Activated CD4-positive, alpha-beta T cell treated with anti-CD3 and anti-CD28 coated beads, Interleukin-2, amount 10 ng/mL, durations not matched to agents 24 days and 14 days (primary cell): Measurements from ENCODE around the gene POLD1. TPM values are rescaled to one million over a fixed set of nuclear protein-coding genes. Genes with fewer than 3 reads are reported as not detected.
"Not testable (repeated sequence)": the region's sequence is repeated elsewhere in the genome, so short reads cannot be mapped to it uniquely, and the experiment has no call there.

ENCODE experiments used
- DNase-seq: peaks from one replicate; pipeline ENCODE4 v3.0.0; 2022
- H3K27ac Mint-ChIP-seq: one replicate; pipeline ENCODE4 v1.8.0; 2022; ENCODE audit warnings: mild to moderate bottlenecking, mixed read lengths
- H3K27me3 Mint-ChIP-seq: one replicate; pipeline ENCODE4 v1.8.0; 2022; ENCODE audit warnings: mixed read lengths
- H3K36me3 Mint-ChIP-seq: one replicate; pipeline ENCODE4 v1.8.0; 2022; ENCODE audit warnings: low read depth, mild to moderate bottlenecking, mixed read lengths
- H3K4me1 Mint-ChIP-seq: one replicate; pipeline ENCODE4 v1.8.0; 2021; ENCODE audit warnings: mixed read lengths
- H3K4me3 Mint-ChIP-seq: one replicate; pipeline ENCODE4 v1.8.0; 2022; ENCODE audit warnings: mild to moderate bottlenecking, moderate library complexity, mixed read lengths
- H3K9me3 Mint-ChIP-seq: one replicate; pipeline ENCODE4 v1.8.0; 2021; ENCODE audit warnings: mixed read lengths
- intact Hi-C: fragments of 100-400 bp; cut with micrococcal nuclease; formaldehyde crosslinking; loops from one replicate; pipeline ENCODE4 v1.15.1; 2023
- total RNA-seq: library from RNA; stranded (reverse); gene quantifications from 2 replicates; pipeline ENCODE4 v1.2.3, GENCODE V29; 2022

POLD1 gene
- total RNA-seq, 1 donor from 2014 or later = 204 TPM

DNA sequence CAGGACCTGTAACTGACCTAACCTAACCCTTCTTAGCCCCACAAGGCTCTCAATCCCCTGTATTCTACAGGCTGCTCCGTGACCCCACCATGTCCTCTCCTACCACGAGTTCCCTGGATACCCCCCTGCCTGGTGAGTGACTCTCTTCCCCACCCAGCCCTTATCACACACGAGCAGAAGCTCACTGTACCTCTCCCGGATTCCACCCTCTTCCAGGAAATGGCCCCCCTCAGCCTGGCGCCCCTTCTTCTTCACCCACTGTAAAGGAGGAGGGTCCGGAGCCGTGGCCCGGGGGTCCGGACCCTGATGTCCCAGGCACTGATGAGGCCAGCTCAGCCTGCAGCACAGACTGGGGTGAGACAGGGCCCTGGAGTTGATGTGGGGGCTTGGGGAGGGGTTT is 6.6 kb upstream of the POLD1 start:
- Mint-ChIP-seq H3K36me3 (peaks cover 40% of the 10 kb centered on the region), H3K27me3 (no peaks in the 10 kb centered on the region), H3K4me1 (peaks cover 16% of the 10 kb centered on the region), H3K9me3 (no peaks in the 10 kb centered on the region), H3K27ac (peak overlapping the region; percentile 85), H3K4me3 (peak overlapping the region; percentile 97)
- DNase-seq = peak; percentile 62
- intact Hi-C loops = no loop called here

- peaks cover 40% of the 10 kb centered on the region for H3K36me3 Mint-ChIP-seq
- peak; percentile 55 for DNase-seq
- H3K9me3 Mint-ChIP-seq = no peaks in the 10 kb centered on the region
- intact Hi-C loops = no loop called here
- no peak overlapping the region for H3K27ac Mint-ChIP-seq
- H3K4me3 Mint-ChIP-seq = peak overlapping the region; percentile 5
- H3K27me3 Mint-ChIP-seq = no peaks in the 10 kb centered on the region
- H3K4me1 Mint-ChIP-seq = peaks cover 18% of the 10 kb centered on the region
These were observed 5.8 kb upstream of the POLD1 start for GRCh38 chr19:50378169-50378862.

DNA sequence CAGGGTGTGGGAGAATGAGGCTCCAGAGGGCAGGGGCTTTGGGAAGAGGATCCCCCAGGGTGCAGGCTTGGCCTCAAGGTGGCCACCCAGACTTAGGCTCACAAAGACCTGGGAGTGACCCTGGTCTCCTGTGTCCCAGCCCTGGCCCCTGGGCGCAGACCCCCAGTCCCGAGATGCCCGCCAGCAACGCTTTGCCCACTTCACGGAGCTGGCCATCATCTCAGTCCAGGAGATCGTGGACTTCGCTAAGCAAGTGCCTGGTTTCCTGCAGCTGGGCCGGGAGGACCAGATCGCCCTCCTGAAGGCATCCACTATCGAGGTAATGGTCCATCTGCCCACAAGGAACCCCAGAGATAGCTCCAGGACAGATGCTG is 5.3 kb upstream of the POLD1 start:
- Mint-ChIP-seq H3K9me3 (no peaks in the 10 kb centered on the region), H3K4me3 (no peak overlapping the region), H3K4me1 (peaks cover 24% of the 10 kb centered on the region), H3K36me3 (peaks cover 41% of the 10 kb centered on the region), H3K27me3 (no peaks in the 10 kb centered on the region), H3K27ac (no peak overlapping the region)
- intact Hi-C loops = no loop called here
- DNase-seq = peak; percentile 55

- Mint-ChIP-seq H3K4me3 (no peak overlapping the region), H3K9me3 (no peaks in the 10 kb centered on the region), H3K27me3 (no peaks in the 10 kb centered on the region), H3K36me3 (peaks cover 46% of the 10 kb centered on the region), H3K4me1 (peaks cover 24% of the 10 kb centered on the region), H3K27ac (no peak overlapping the region)
- DNase-seq = peak; percentile 57
- intact Hi-C loops = no loop called here
These were observed 4.5 kb upstream of the POLD1 start for GRCh38 chr19:50379602-50380001.

- Mint-ChIP-seq H3K4me3 (no peak overlapping the region), H3K27ac (no peak overlapping the region), H3K36me3 (peaks cover 48% of the 10 kb centered on the region), H3K27me3 (no peaks in the 10 kb centered on the region), H3K4me1 (peaks cover 28% of the 10 kb centered on the region), H3K9me3 (no peaks in the 10 kb centered on the region)
- peak; percentile 58 for DNase-seq
- intact Hi-C loops = no loop called here
These were observed 4.0 kb upstream of the POLD1 start for GRCh38 chr19:50380137-50380536.

- Mint-ChIP-seq H3K4me3 (no peak overlapping the region), H3K27me3 (no peaks in the 10 kb centered on the region), H3K36me3 (peaks cover 50% of the 10 kb centered on the region), H3K9me3 (no peaks in the 10 kb centered on the region), H3K27ac (no peak overlapping the region), H3K4me1 (peaks cover 30% of the 10 kb centered on the region)
- intact Hi-C loops = no loop called here
- DNase-seq = peak; percentile 62
These were observed 3.4 kb upstream of the POLD1 start for GRCh38 chr19:50380751-50381151.

DNA sequence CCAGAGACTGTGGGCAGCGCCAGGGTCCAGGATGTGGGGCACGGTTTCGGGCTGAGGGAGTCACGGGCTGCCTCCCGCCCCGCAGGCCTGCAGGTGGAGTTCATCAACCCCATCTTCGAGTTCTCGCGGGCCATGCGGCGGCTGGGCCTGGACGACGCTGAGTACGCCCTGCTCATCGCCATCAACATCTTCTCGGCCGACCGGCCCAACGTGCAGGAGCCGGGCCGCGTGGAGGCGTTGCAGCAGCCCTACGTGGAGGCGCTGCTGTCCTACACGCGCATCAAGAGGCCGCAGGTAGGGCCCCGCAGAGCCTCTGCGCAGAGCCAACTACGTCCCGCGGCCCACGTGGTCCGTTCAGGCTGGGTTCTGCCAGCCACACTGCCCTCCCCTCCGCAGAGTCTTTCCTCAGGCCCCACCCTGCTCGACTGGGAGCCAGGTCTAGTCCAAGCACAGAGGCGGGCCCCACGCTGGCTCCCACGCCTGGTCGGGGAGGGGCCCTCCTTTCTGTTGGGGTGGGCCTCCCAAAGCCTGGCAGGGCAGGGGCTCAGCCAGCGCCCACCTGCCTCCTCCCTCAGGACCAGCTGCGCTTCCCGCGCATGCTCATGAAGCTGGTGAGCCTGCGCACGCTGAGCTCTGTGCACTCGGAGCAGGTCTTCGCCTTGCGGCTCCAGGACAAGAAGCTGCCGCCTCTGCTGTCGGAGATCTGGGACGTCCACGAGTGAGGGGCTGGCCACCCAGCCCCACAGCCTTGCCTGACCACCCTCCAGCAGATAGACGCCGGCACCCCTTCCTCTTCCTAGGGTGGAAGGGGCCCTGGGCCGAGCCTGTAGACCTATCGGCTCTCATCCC is 2.0 kb upstream of the POLD1 start:
- peak; percentile 65 for DNase-seq
- Mint-ChIP-seq H3K4me3 (no peak overlapping the region), H3K4me1 (peaks cover 27% of the 10 kb centered on the region), H3K27ac (no peak overlapping the region), H3K27me3 (no peaks in the 10 kb centered on the region), H3K9me3 (no peaks in the 10 kb centered on the region), H3K36me3 (peaks cover 46% of the 10 kb centered on the region)
- intact Hi-C loops = no loop called here

DNA sequence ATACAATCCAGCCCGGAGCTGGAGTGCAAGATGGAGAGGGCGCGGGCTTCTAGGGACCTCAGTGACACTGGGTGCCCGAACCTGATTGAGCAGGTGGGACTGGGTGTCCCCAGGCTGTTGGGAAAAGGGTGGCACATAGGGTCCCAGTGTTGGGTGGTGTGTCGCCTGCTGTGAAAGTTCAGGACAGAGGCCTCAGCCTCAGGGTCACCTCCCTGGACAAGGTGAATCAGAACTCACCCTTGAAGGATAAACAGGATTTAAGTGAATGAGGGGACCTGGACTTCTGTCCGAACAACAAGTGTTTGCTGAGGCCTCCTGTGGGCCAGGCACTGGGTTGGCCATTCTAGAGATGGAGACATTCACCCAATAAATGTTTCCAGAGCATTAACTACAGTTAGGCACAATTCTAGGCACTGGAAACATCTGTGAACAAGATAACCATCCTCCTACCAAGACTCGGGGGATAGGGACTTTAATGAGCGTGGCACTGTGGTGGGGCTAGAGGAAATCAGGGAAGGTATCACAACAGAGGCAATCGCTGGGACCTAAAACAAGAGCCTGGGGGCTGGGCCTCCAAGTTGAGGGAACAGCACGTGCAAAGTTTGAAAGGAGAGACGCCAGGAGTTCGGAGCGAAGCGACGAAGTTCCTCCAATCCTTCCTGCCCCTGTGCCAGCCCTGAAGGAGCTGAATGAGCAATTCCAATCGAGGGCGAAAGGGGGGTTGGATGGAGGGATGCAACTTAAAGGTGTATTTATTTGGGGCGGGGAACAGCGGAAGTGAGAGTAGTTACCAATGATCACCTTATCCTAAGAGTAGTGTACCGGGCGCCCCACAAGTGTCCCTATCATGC is 921 bp upstream of the POLD1 start:
- peaks cover 44% of the 10 kb centered on the region for H3K36me3 Mint-ChIP-seq
- H3K4me3 Mint-ChIP-seq = peak overlapping the region; percentile 93
- peak overlapping the region; percentile 90 for H3K27ac Mint-ChIP-seq
- intact Hi-C loops = no loop called here
- no peaks in the 10 kb centered on the region for H3K9me3 Mint-ChIP-seq
- peak; percentile 62 for DNase-seq
- no peaks in the 10 kb centered on the region for H3K27me3 Mint-ChIP-seq
- peaks cover 27% of the 10 kb centered on the region for H3K4me1 Mint-ChIP-seq

- intact Hi-C loops = loop anchor here (1.0 kb wide), 5 partner anchors 9 to 126 kb away; partner anchors contain the start of genes JOSD2, KCNC3 and NR1H2
- Mint-ChIP-seq H3K27me3 (no peaks in the 10 kb centered on the region), H3K36me3 (peaks cover 36% of the 10 kb centered on the region), H3K4me3 (peak overlapping the region; percentile 93), H3K9me3 (no peaks in the 10 kb centered on the region), H3K4me1 (peaks cover 27% of the 10 kb centered on the region), H3K27ac (peak overlapping the region; percentile 90)
- no peak for DNase-seq
These were observed 763 bp downstream of the POLD1 start for GRCh38 chr19:50384685-50385535.

GRCh38 chr19:50387176-50387867 is 3.2 kb downstream of the POLD1 start:
- DNase-seq = no peak
- peaks cover 27% of the 10 kb centered on the region for H3K4me1 Mint-ChIP-seq
- H3K36me3 Mint-ChIP-seq = peaks cover 36% of the 10 kb centered on the region
- no peak overlapping the region for H3K27ac Mint-ChIP-seq
- H3K27me3 Mint-ChIP-seq = no peaks in the 10 kb centered on the region
- H3K9me3 Mint-ChIP-seq = no peaks in the 10 kb centered on the region
- intact Hi-C loops = no loop called here
- H3K4me3 Mint-ChIP-seq = peak overlapping the region; percentile 29

DNA sequence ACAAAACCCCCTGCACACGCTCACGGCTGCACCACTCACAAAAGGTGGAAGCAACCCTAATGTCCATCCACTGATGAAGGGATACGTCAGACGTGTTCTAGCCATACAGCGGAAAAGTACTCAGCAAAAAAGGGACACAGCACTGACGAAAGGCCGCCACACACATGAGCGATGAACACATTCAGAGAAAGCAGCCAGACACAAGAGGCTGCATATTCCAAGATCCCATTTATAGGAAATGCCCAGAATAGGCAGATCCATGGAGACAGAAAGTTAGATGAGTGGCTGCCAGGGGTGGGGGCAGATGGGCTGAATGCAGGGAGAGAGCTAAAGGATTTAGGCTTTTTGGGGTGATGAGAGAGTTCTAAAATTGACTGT is 3.7 kb downstream of the POLD1 start:
- Mint-ChIP-seq H3K27ac (peak overlapping the region; percentile 56), H3K36me3 (peaks cover 38% of the 10 kb centered on the region), H3K4me3 (peak overlapping the region; percentile 29), H3K27me3 (no peaks in the 10 kb centered on the region), H3K4me1 (peaks cover 27% of the 10 kb centered on the region), H3K9me3 (no peaks in the 10 kb centered on the region)
- DNase-seq = no peak
- intact Hi-C loops = no loop called here

- intact Hi-C loops = not testable (repeated sequence)
- H3K36me3 Mint-ChIP-seq = peaks cover 42% of the 10 kb centered on the region
These were observed 6.1 kb downstream of the POLD1 start for GRCh38 chr19:50390295-50390694.

More at GRCh38 chr19:50390295-50390694, 6.1 kb downstream of the POLD1 start:
- not testable (repeated sequence) for DNase-seq, H3K27me3 Mint-ChIP-seq, H3K4me1 Mint-ChIP-seq, H3K4me3 Mint-ChIP-seq, H3K27ac Mint-ChIP-seq, H3K9me3 Mint-ChIP-seq
